H9 (cell line): ENCODE measurements around the gene MCAT. TPM values are rescaled to one million over a fixed set of nuclear protein-coding genes. Genes with fewer than 3 reads are reported as not detected.

Source experiments
- DNase-seq: peaks from one replicate; pipeline ENCODE4 v3.0.0-alpha.2; 2017
- H2AFZ ChIP-seq: one replicate; pipeline ENCODE4 v1.6.1; 2013; ENCODE audit warnings: mild to moderate bottlenecking, low read length, control low read depth, moderate library complexity
- H2AK5ac ChIP-seq: 2 replicates; pipeline ENCODE4 v1.6.1; 2013; ENCODE audit warnings: low read length, control low read depth, mixed read lengths; ENCODE audit not compliant: insufficient read length
- H2BK120ac ChIP-seq: one replicate; pipeline ENCODE4 v1.6.1; 2013; ENCODE audit warnings: low read depth, mild to moderate bottlenecking, low read length, control low read depth, inconsistent platforms; ENCODE audit not compliant: poor library complexity, severe bottlenecking
- H2BK12ac ChIP-seq: 2 replicates; pipeline ENCODE4 v1.6.1; 2013; ENCODE audit warnings: low read length, control low read depth, mixed read lengths, low read depth; ENCODE audit not compliant: insufficient read length
- H2BK15ac ChIP-seq: 2 replicates; pipeline ENCODE4 v1.6.1; 2013; ENCODE audit warnings: low read depth, low read length, control low read depth
- H2BK20ac ChIP-seq: one replicate; pipeline ENCODE4 v1.6.1; 2013; ENCODE audit warnings: low read depth, mild to moderate bottlenecking, low read length, control low read depth, inconsistent platforms; ENCODE audit not compliant: poor library complexity, severe bottlenecking
- H2BK5ac ChIP-seq: 2 replicates; pipeline ENCODE4 v1.6.1; 2013; ENCODE audit warnings: low read length, control low read depth, mixed read lengths; ENCODE audit not compliant: insufficient read length
- H3K14ac ChIP-seq: 2 replicates; pipeline ENCODE4 v1.6.1; 2013; ENCODE audit warnings: low read length, control low read depth; ENCODE audit not compliant: insufficient read depth
- H3K18ac ChIP-seq: 2 replicates; pipeline ENCODE4 v1.6.1; 2013; ENCODE audit warnings: low read depth, mild to moderate bottlenecking, mixed read lengths, low read length, control low read depth; ENCODE audit not compliant: insufficient read length
- H3K23ac ChIP-seq: 2 replicates; pipeline ENCODE4 v1.6.1; 2013; ENCODE audit warnings: low read length, control low read depth, mixed read lengths, low read depth; ENCODE audit not compliant: insufficient read length
- H3K23me2 ChIP-seq: 2 replicates; pipeline ENCODE4 v1.6.1; 2013; ENCODE audit warnings: low read depth, mild to moderate bottlenecking, mixed read lengths, low read length, control low read depth; ENCODE audit not compliant: insufficient read length, poor library complexity, severe bottlenecking
- H3K27ac ChIP-seq: 2 replicates; pipeline ENCODE4 v1.5.1; 2013; ENCODE audit warnings: low read length, control low read depth, mixed read lengths, low read depth; ENCODE audit not compliant: insufficient read length
- H3K27me3 ChIP-seq: 2 replicates; pipeline ENCODE4 v1.6.1; 2013; ENCODE audit warnings: low read length, control low read depth, inconsistent platforms; ENCODE audit not compliant: insufficient read depth
- H3K4ac ChIP-seq: 2 replicates; pipeline ENCODE4 v1.6.1; 2013; ENCODE audit warnings: low read depth, mild to moderate bottlenecking, control low read depth, inconsistent platforms, low read length, moderate library complexity
- H3K4me1 ChIP-seq: 2 replicates; pipeline ENCODE4 v1.6.1; 2013; ENCODE audit warnings: low read length, control low read depth, inconsistent platforms; ENCODE audit not compliant: insufficient read depth
- H3K4me2 ChIP-seq: 2 replicates; pipeline ENCODE4 v1.6.1; 2013; ENCODE audit warnings: low read length, control low read depth, mixed read lengths; ENCODE audit not compliant: insufficient read length, insufficient read depth
- H3K56ac ChIP-seq: 2 replicates; pipeline ENCODE4 v1.6.1; 2013; ENCODE audit warnings: low read depth, mild to moderate bottlenecking, mixed read lengths, low read length, control low read depth; ENCODE audit not compliant: insufficient read length
- H3K79me1 ChIP-seq: 2 replicates; pipeline ENCODE4 v1.6.1; 2013; ENCODE audit warnings: low read depth, mild to moderate bottlenecking, moderate library complexity, low read length, control low read depth, inconsistent platforms; ENCODE audit not compliant: insufficient read depth, poor library complexity, severe bottlenecking
- H3K79me2 ChIP-seq: 2 replicates; pipeline ENCODE4 v1.6.1; 2013; ENCODE audit warnings: low read length, control low read depth, inconsistent platforms; ENCODE audit not compliant: insufficient read depth
- H3K9ac ChIP-seq: 2 replicates; pipeline ENCODE4 v1.6.1; 2013; ENCODE audit warnings: low read length, control low read depth, mixed read lengths; ENCODE audit not compliant: insufficient read length; ENCODE audit errors: extremely low read depth
- H3K9me3 ChIP-seq: one replicate; pipeline ENCODE4 v1.6.1; 2013; ENCODE audit warnings: low read depth, low read length, inconsistent platforms; ENCODE audit not compliant: control insufficient read depth
- H3T11ph ChIP-seq: one replicate; pipeline ENCODE4 v1.6.1; 2013; ENCODE audit warnings: mild to moderate bottlenecking, low read length, control low read depth, inconsistent platforms
- H4K20me1 ChIP-seq: one replicate; pipeline ENCODE4 v1.6.1; 2013; ENCODE audit not compliant: control insufficient read depth, insufficient read length, insufficient read depth
- H4K5ac ChIP-seq: 2 replicates; pipeline ENCODE4 v1.6.1; 2013; ENCODE audit warnings: low read depth, mild to moderate bottlenecking, mixed read lengths, low read length, control low read depth; ENCODE audit not compliant: insufficient read length
- H4K8ac ChIP-seq: replicated peaks from 2 replicates; pipeline ENCODE4 v1.6.1; 2013; ENCODE audit warnings: low read length, control low read depth, mixed read lengths, low read depth; ENCODE audit not compliant: insufficient read length
- H4K91ac ChIP-seq: 2 replicates; pipeline ENCODE4 v1.6.1; 2013; ENCODE audit warnings: low read depth, mild to moderate bottlenecking, moderate library complexity, mixed read lengths, low read length, control low read depth; ENCODE audit not compliant: insufficient read length
- H3K27ac Mint-ChIP-seq, 3 experiments: 2 replicates in 2 of 3; 3 replicates in 1 of 3; pipeline ENCODE4 v1.8.0; 2020 to 2021; ENCODE audit warnings: mixed read lengths in 3 of 3, mild to moderate bottlenecking in 1 of 3, moderate library complexity in 1 of 3
- H3K27me3 Mint-ChIP-seq: 2 replicates; pipeline ENCODE4 v1.8.0; 2021; ENCODE audit warnings: low read depth, mild to moderate bottlenecking, moderate library complexity, mixed read lengths
- H3K36me3 Mint-ChIP-seq, 3 experiments: 2 replicates in 2 of 3; 3 replicates in 1 of 3; pipeline ENCODE4 v1.8.0; 2020 to 2021; ENCODE audit warnings: low read depth in 3 of 3, mixed read lengths in 3 of 3; ENCODE audit not compliant: insufficient read depth in 1 of 3
- H3K4me1 Mint-ChIP-seq, 2 experiments: 2 replicates each; pipeline ENCODE4 v1.8.0; 2020; ENCODE audit warnings: mixed read lengths in 2 of 2
- H3K4me3 Mint-ChIP-seq, 2 experiments: 2 replicates in 1 of 2; 3 replicates in 1 of 2; pipeline ENCODE4 v1.8.0; 2020 to 2021; ENCODE audit warnings: mild to moderate bottlenecking in 2 of 2, mixed read lengths in 2 of 2, moderate library complexity in 1 of 2
- H3K9me3 Mint-ChIP-seq, 2 experiments: 2 replicates in 1 of 2; 3 replicates in 1 of 2; pipeline ENCODE4 v1.8.0; 2020; ENCODE audit warnings: mild to moderate bottlenecking in 2 of 2, mixed read lengths in 2 of 2, moderate library complexity in 1 of 2
- CTCF ChIP-seq: fragments of 200-600 bp; sonication (generic); conservative IDR thresholded peaks from 3 replicates; pipeline ENCODE4 v1.8.0; 2021; ENCODE audit warnings: antibody characterized with exemption, mild to moderate bottlenecking
- WGBS: extraction: QIAGEN DNeasy Blood & Tissue Kit; methylation state at CpG from one replicate; pipeline ENCODE4 v1.1.7; 2013; ENCODE audit warnings: missing lambda C conversion rate, low lambda C conversion rate, mixed read lengths; ENCODE audit not compliant: insufficient read length; ENCODE audit errors: extremely low coverage; 5-methylcytosine and 5-hydroxymethylcytosine counted together
- total RNA-seq: library from RNA; stranded (reverse); gene quantifications from 2 replicates; pipeline ENCODE4 v1.2.1, GENCODE V29; 2021

MCAT gene
- total RNA-seq, 1 experiment from 2014 or later = 20.3 TPM

- WGBS = no CpG with 5 or more reads among the region's 18 CpGs
- Histone ChIP-seq H4K5ac (no peak overlapping the region), H3K56ac (no peak overlapping the region), H4K20me1 (no peaks in the 10 kb centered on the region), H3K4me1 (no peaks in the 10 kb centered on the region), H3K18ac (no peak overlapping the region), H2BK12ac (no peak overlapping the region), H3K4ac (no peak overlapping the region), H3K23ac (no peak overlapping the region), H2BK15ac (no peak overlapping the region), H3K23me2 (no peaks in the 10 kb centered on the region), H2AK5ac (no peak overlapping the region), H3K4me2 (no peak overlapping the region), H3K27ac (no peak overlapping the region), H3K27me3 (no peaks in the 10 kb centered on the region), H2BK20ac (no peak overlapping the region), H3K9ac (no peak overlapping the region), H2BK120ac (no peak overlapping the region), H4K91ac (no peak overlapping the region), H3K79me1 (no peaks in the 10 kb centered on the region), H3K79me2 (no peaks in the 10 kb centered on the region), H3K14ac (no peak overlapping the region; the same call in 1 of the 2 replicates), H4K8ac (no peak overlapping the region), H3K9me3 (no peaks in the 10 kb centered on the region), H2BK5ac (no peak overlapping the region), H3T11ph (no peak overlapping the region), H2AFZ (no peak overlapping the region)
- no peak for DNase-seq
- TF ChIP-seq CTCF = no peak
- H3K36me3 Mint-ChIP-seq = peaks cover 4 to 21% (median 10%) of the 10 kb centered on the region in 3 experiments; a peak in 6 of 7 replicates
- no peaks in the 10 kb centered on the region for H3K9me3 Mint-ChIP-seq
- H3K4me1 Mint-ChIP-seq = peaks cover 0 to 8% of the 10 kb centered on the region in 2 experiments; a peak in 2 of 4 replicates
- H3K27me3 Mint-ChIP-seq = no peaks in the 10 kb centered on the region; the same call in none of the 2 replicates
- H3K4me3 Mint-ChIP-seq = no peak overlapping the region
- no peak overlapping the region for H3K27ac Mint-ChIP-seq
Measured at GRCh38 chr22:43163241-43163795, 20.1 kb upstream of the MCAT start.
